Fibroblast of the aortic adventitia (primary cell): ENCODE data around the gene CEP85. TPM values are rescaled to one million over a fixed set of nuclear protein-coding genes. Genes with fewer than 3 reads are reported as not detected.
A peak's percentile ranks its signal among the peaks of the same experiment; 100 is the strongest.
"Not testable (repeated sequence)": the region's sequence is repeated elsewhere in the genome, so short reads cannot be mapped to it uniquely, and the experiment has no call there.

Source experiments
- DNase-seq: peaks from one replicate; pipeline ENCODE4 v3.0.0-alpha.2; 2010; ENCODE audit warnings: low read depth
- H3K4me3 ChIP-seq: 2 replicates; pipeline ENCODE4 v1.5.1; 2011; ENCODE audit warnings: low read depth, mild to moderate bottlenecking, control low read depth, low read length, moderate library complexity
- CTCF ChIP-seq: IDR thresholded peaks from 2 replicates; pipeline ENCODE4 v1.5.1; 2011; ENCODE audit warnings: mild to moderate bottlenecking, low read length, control low read depth, inconsistent platforms; ENCODE audit not compliant: insufficient read depth
- total RNA-seq: library from RNA; depleted of rRNA; stranded (reverse); fragments of >200 nt; gene quantifications from 2 replicates; pipeline ENCODE4 v1.2.3, GENCODE V29; 2012; ENCODE audit warnings: low replicate concordance

CEP85 gene
- total RNA-seq, 1 donor, result 12.9 TPM

- peak; percentile 77 for DNase-seq
- TF ChIP-seq CTCF, result no peak
Measured at GRCh38 chr1:26302733-26303405, 68.9 kb downstream of the CEP85 start.

GRCh38 chr1:26305667-26306289 is 71.8 kb downstream of the CEP85 start:
- peak overlapping the region; percentile 89 for H3K4me3 ChIP-seq
- TF ChIP-seq CTCF, result no peak
- DNase-seq, result no peak

More at GRCh38 chr1:26302733-26303405, 68.9 kb downstream of the CEP85 start:
- H3K4me3 ChIP-seq, result no peak overlapping the region

GRCh38 chr1:26306290-26307229 is 72.6 kb downstream of the CEP85 start, which contains the start of gene UBXN11:
UBXN11 (minus strand) TSS chr1:26306636; CDS start chr1:26302883, 3,753 bp downstream.
- peak; percentile 90 for DNase-seq
- TF ChIP-seq CTCF, result no peak
- peak within 1 kb of the TSS; percentile 89 for H3K4me3 ChIP-seq

- no peak for DNase-seq
- no peak for TF ChIP-seq CTCF
- H3K4me3 ChIP-seq, result no peak overlapping the region
Measured at GRCh38 chr1:26307363-26307781, 73.4 kb downstream of the CEP85 start.

GRCh38 chr1:26307966-26308899 is 74.2 kb downstream of the CEP85 start:
- DNase-seq, H3K4me3 ChIP-seq: not testable (repeated sequence)

- no peak for DNase-seq
- H3K4me3 ChIP-seq, result no peak overlapping the region
- no peak for TF ChIP-seq CTCF
Measured at GRCh38 chr1:26314501-26314900, 80.5 kb downstream of the CEP85 start.
